GM10266 (cell line): ENCODE results near the gene PRPF6.
"Not testable (repeated sequence)": the region's sequence is repeated elsewhere in the genome, so short reads cannot be mapped to it uniquely, and the experiment has no call there.

Experiments used
- DNase-seq: peaks from one replicate; pipeline ENCODE4 v3.0.0; 2012; ENCODE audit errors: extremely low spot score
- CTCF ChIP-seq: IDR thresholded peaks from 2 replicates; pipeline ENCODE4 v1.5.1; 2012; ENCODE audit warnings: mild to moderate bottlenecking, low read depth; ENCODE audit not compliant: control insufficient read depth, insufficient read depth; ENCODE audit errors: missing control alignments

The PRPF6 gene

GRCh38 chr20:63958964-63959698 is 21.8 kb upstream of the PRPF6 start:
- DNase-seq, result no peak
- no peak for TF ChIP-seq CTCF

DNA sequence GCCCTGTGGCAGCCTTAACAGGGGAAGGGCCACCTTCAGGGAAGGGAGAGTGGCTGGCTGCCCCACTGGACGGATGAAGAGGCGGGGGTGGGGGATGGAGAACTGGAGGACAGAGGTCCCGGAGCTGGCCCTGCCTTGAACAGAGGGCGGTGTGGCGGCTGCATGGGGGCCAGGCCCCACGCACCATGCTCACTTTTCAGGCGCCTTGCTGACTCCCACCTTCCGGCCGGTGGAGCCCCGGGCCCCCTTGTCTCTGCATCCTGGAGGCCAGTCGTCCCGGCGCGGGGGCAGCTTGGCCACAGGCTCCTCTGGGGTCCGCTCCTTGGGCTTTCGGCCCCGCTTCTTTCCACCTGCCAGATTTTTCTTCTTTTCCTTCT is 21.2 kb upstream of the PRPF6 start:
- TF ChIP-seq CTCF, result no peak
- DNase-seq, result no peak

DNA sequence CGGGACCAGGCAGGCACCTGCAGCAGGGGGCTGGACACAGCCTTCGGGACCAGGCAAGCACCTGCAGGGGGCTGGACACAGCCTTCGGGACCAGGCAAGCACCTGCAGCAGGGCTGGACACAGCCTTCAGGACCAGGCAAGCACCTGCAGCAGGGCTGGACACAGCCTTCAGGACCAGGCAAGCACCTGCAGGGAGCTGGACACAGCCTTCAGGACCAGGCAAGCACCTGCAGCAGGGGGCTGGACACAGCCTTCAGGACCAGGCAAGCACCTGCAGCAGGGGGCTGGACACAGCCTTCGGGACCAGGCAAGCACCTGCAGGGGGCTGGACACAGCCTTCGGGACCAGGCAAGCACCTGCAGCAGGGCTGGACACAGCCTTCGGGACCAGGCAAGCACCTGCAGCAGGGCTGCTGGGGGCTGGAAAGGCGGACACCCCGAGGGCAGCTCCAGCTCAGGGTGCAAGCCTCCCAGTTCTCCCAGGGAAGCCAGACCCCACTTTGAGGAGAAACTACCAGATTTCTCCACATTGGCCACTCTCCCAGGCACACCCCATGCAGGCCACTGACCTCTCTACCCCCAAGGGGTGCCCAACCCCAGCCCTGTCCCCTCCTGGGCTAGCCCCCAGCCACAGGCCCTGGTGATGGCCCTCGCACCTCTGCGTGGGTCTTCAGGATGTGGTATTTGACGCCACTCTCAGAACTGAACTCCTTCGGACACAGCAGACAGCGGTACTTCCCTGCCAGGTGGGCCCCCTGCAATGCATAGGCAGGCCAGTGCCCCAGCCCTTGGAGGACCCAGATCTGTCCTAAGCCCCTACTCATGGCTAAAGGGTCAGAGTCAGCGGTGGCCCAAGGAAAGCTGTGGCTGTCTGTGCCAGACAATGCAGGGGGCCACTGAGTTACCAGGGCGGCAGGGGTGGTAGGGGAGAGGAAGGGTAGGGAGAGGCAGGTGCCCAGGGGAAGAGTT is 20.0 kb upstream of the PRPF6 start:
- not testable (repeated sequence) for DNase-seq

- TF ChIP-seq CTCF, result no peak
- DNase-seq, result no peak
These were observed 19.1 kb upstream of the PRPF6 start for GRCh38 chr20:63961664-63962425.

DNA sequence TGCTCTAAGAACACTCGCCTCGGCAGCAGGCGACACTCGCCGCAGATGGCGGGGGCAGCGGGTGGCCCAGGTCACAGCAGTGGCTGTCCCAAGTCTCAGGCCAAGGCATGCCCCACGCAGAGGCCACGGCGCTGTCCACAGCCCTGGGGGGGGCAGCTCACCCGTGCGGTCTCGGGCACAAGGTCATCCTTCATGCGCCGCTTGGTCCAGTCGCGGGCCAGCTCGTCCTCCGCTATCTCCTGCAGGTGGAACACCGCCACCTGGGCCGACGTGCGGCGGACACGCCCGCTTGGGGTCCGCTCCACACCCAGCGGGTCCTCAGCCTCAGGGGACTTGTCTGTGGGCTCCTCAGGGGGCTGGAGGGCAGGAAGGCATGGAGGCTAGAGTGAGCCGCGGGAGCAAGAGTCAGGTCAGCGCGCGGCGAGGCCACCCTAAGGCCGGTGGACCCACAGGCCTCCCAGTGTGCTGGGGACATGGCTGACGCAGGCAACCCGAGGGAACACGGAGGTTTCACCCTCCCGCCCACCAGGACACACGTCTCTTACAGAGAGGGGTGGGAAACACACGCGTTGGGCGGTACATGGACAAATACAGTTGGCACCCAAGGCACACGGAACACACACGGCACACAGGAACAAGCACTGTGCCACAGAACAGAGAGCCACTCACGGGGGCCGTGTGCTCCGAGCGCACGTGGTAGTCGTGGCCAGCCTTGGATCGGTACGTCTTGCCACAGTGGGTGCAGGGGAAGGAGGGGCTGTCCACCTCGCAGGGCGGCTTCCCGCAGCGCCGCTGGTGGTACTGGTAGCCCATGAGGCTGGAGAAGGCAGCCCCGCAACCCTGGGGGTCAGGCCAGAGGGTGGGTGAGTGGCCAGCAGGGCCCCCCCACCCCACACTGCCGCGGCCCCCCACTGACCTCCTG is 18.2 kb upstream of the PRPF6 start:
- TF ChIP-seq CTCF, result no peak
- DNase-seq, result no peak

DNA sequence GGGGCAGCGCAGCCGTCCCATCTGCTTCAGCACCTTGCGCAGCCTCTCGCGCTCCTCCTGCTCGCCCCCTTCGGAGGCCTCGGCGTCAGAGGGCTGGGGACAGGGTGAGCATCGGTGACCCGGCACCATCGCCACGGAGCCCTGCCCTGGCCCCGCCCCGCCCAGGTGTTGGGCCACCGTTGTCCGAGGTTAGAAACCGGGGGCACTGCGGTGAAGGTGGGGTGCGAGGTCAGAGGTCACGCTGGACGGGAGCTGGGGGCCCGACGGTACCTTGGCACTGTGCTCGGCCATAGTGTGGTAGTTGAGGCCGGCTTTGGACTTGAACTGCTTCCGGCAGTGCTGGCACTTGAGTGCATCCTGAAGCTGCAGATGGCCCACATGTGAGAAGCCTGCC is 17.6 kb upstream of the PRPF6 start:
- no peak for TF ChIP-seq CTCF
- DNase-seq, result no peak
